Measurements from ENCODE around the gene CCDC179. TPM values are rescaled to one million over a fixed set of nuclear protein-coding genes. Genes with fewer than 3 reads are reported as not detected.

CCDC179 gene
- total and polyA plus RNA-seq, 2 of the 13 experiments (the other 11 are each of a cell fraction or from before 2014, with no cell fraction given) = not detected

DNA sequence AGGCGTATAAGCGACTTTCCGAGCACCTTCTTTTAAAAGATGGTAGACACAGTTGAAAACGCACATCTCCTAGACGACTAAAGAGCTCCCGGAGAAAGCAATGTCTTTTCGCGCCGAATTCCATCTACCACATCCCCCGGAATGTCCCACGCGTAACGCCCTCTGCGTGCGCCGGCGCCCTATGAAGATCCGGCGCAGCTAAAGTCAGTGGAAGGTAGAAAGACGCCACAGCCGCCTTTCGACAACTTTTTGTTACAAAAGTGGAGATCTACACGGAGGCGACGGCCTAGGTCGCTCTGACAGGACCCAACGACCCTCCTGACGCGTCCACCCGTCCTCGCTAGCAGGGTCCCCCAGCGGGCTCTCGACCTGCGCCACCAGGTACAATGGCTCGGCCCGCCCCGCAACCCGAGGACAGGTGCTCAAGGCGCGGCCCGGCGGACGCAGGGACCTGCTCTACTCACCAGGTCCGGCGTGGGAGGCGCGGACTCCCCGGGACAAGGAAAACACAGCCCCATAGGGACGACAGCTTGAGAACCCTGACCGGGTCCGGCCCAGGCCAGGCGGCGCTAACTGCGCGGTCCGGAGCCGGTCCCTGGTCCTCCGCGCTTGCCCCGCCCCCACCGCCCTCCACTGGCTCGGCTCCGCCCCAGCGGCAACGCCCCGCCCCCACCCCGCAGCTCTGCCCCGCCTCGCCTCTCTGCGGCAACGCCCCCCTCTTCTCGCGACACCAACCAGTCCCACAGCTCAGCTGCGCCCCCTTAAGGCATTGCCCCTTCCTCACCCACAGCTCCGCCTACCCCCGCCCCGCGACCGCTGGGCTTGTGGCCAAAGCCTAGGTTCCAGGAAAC, 30.8 kb downstream of the CCDC179 start, which contains the start of gene SVIP (continued):
- TF ChIP-seq, protein P1, sequence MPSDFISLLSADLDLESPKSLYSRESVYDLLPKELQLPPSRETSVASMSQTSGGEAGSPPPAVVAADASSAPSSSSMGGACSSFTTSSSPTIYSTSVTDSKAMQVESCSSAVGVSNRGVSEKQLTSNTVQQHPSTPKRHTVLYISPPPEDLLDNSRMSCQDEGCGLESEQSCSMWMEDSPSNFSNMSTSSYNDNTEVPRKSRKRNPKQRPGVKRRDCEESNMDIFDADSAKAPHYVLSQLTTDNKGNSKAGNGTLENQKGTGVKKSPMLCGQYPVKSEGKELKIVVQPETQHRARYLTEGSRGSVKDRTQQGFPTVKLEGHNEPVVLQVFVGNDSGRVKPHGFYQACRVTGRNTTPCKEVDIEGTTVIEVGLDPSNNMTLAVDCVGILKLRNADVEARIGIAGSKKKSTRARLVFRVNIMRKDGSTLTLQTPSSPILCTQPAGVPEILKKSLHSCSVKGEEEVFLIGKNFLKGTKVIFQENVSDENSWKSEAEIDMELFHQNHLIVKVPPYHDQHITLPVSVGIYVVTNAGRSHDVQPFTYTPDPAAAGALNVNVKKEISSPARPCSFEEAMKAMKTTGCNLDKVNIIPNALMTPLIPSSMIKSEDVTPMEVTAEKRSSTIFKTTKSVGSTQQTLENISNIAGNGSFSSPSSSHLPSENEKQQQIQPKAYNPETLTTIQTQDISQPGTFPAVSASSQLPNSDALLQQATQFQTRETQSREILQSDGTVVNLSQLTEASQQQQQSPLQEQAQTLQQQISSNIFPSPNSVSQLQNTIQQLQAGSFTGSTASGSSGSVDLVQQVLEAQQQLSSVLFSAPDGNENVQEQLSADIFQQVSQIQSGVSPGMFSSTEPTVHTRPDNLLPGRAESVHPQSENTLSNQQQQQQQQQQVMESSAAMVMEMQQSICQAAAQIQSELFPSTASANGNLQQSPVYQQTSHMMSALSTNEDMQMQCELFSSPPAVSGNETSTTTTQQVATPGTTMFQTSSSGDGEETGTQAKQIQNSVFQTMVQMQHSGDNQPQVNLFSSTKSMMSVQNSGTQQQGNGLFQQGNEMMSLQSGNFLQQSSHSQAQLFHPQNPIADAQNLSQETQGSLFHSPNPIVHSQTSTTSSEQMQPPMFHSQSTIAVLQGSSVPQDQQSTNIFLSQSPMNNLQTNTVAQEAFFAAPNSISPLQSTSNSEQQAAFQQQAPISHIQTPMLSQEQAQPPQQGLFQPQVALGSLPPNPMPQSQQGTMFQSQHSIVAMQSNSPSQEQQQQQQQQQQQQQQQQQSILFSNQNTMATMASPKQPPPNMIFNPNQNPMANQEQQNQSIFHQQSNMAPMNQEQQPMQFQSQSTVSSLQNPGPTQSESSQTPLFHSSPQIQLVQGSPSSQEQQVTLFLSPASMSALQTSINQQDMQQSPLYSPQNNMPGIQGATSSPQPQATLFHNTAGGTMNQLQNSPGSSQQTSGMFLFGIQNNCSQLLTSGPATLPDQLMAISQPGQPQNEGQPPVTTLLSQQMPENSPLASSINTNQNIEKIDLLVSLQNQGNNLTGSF (CRISPR knock-in tag; IDR thresholded peaks at IDR 0.05) = no peak
- TF ChIP-seq BCL6 (CRISPR knock-in tag; IDR thresholded peaks at IDR 0.05) (0 out of 2 replicates have a peak, but pooled peaks have one; percentile 37), ZNF607 (CRISPR knock-in tag; IDR thresholded peaks at IDR 0.05; ENCODE audit: borderline replicate concordance) (0 out of 2 replicates have a peak, but pooled peaks have one; percentile 52), ZNF776 (CRISPR knock-in tag; IDR thresholded peaks at IDR 0.05) (peak; percentile 65; the same call in 1 of the 2 replicates), ZNF773 (CRISPR knock-in tag; IDR thresholded peaks at IDR 0.05; ENCODE audit: borderline replicate concordance) (0 out of 2 replicates have a peak, but pooled peaks have one; percentile 38), ZC3H13 (CRISPR knock-in tag; IDR thresholded peaks at IDR 0.05) (peak; percentile 63; the same call in 1 of the 2 replicates), ZNF567 (CRISPR knock-in tag; IDR thresholded peaks at IDR 0.05; ENCODE audit: borderline replicate concordance) (0 out of 2 replicates have a peak, but pooled peaks have one; percentile 50), ZNF263 (CRISPR knock-in tag; IDR thresholded peaks at IDR 0.05) (no peak), SAP130 (CRISPR knock-in tag; IDR thresholded peaks at IDR 0.05; ENCODE audit: low read depth) (peak; percentile 66), YY1 (IDR thresholded peaks at IDR 0.05; ENCODE audit: insufficient read depth, insufficient replicate concordance, low read depth, low read length) (peak; percentile 27), CBFB (CRISPR knock-in tag; IDR thresholded peaks at IDR 0.05) (peak; percentile 42; the same call in 1 of the 2 replicates), PCBP1 (IDR thresholded peaks at IDR 0.05; ENCODE audit: borderline replicate concordance, low read depth, low read length) (0 out of 2 replicates have a peak, but pooled peaks have one; percentile 61), SOX5 (CRISPR knock-in tag; IDR thresholded peaks at IDR 0.05; ENCODE audit: borderline replicate concordance) (peak; percentile 36; the same call in 1 of the 2 replicates), HNF4G (IDR thresholded peaks at IDR 0.05; ENCODE audit: borderline replicate concordance, low read depth, low read length) (peak; percentile 6; the same call in 1 of the 2 replicates), HNF4G (CRISPR knock-in tag; IDR thresholded peaks at IDR 0.05; ENCODE audit: borderline replicate concordance, low read depth) (no peak; the same call in 1 of the 2 replicates), TAF15 (IDR thresholded peaks at IDR 0.05; ENCODE audit: low read depth, low read length, poor library complexity, severe bottlenecking) (peak; percentile 35), KLF6 (CRISPR knock-in tag; IDR thresholded peaks at IDR 0.05) (peak; percentile 54), SAFB2 (CRISPR knock-in tag; IDR thresholded peaks at IDR 0.05; ENCODE audit: borderline replicate concordance, low read depth) (peak; percentile 77; the same call in 1 of the 2 replicates), ARNT (IDR thresholded peaks at IDR 0.05) (no peak), ZFX (CRISPR knock-in tag; IDR thresholded peaks at IDR 0.05; ENCODE audit: low read depth) (peak; percentile 84), POLR2A (IDR thresholded peaks at IDR 0.05; ENCODE audit: insufficient read depth in 1 of 2, low read depth in 2 of 2, low read length in 2 of 2) (peak; percentile 84), JARID2 (CRISPR knock-in tag; IDR thresholded peaks at IDR 0.05; ENCODE audit: insufficient replicate concordance) (peak; percentile 37), ZNF615 (CRISPR knock-in tag; IDR thresholded peaks at IDR 0.05; ENCODE audit: borderline replicate concordance) (no peak)
- TF ChIP-seq, protein P2, sequence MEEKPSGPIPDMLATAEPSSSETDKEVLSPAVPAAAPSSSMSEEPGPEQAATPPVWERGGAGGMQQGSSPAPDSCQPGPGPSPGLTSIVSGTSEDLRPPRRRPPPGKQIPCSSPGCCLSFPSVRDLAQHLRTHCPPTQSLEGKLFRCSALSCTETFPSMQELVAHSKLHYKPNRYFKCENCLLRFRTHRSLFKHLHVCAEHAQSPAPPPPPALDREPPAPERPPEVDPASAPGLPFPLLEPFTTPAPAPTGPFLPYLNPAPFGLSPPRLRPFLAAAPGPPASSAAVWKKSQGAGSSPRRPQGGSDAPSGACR (CRISPR knock-in tag; IDR thresholded peaks at IDR 0.05) = no peak
